Upper lobe of right lung (tissue), 1 donor: ENCODE measurements around the gene SPEM2. TPM values are rescaled to one million over a fixed set of nuclear protein-coding genes. Genes with fewer than 3 reads are reported as not detected.

ENCODE experiments used
- ATAC-seq: fragments of 200-7000 bp; cut with Tn5 transposase; one replicate; pipeline ENCODE4 v1.9.1; 2020; ENCODE audit warnings: mild to moderate bottlenecking, moderate library complexity
- DNase-seq: peaks from one replicate; pipeline ENCODE4 v3.0.0-alpha.2; 2020
- H3K27ac ChIP-seq: fragments of 200-600 bp; one replicate; pipeline ENCODE4 v1.8.0; 2022
- H3K27me3 ChIP-seq: fragments of 200-600 bp; one replicate; pipeline ENCODE4 v1.8.0; 2022; ENCODE audit warnings: mild to moderate bottlenecking
- H3K36me3 ChIP-seq: fragments of 200-600 bp; one replicate; pipeline ENCODE4 v1.8.0; 2022
- H3K4me1 ChIP-seq: fragments of 200-600 bp; one replicate; pipeline ENCODE4 v1.8.0; 2022
- H3K4me3 ChIP-seq: fragments of 200-600 bp; one replicate; pipeline ENCODE4 v1.8.0; 2022; ENCODE audit warnings: mild to moderate bottlenecking
- H3K9me3 ChIP-seq: fragments of 200-600 bp; one replicate; pipeline ENCODE4 v1.8.0; 2022
- CTCF ChIP-seq: fragments of 200-600 bp; IDR thresholded peaks from one replicate; pipeline ENCODE4 v1.8.0; 2022; ENCODE audit warnings: antibody characterized with exemption
- intact Hi-C: fragments of 100-400 bp; cut with DNase I; formaldehyde crosslinking; loops from one replicate; pipeline ENCODE4 v1.11.0; 2022
- total RNA-seq: library from RNA; stranded (reverse); fragmentation: NEBNext Ultra II Directional; extraction: Animal tissue kit (Norgen Biotek cat#: 25700); gene quantifications from one replicate; pipeline ENCODE4 v1.2.1, GENCODE V29; 2021
- donor health status: DM: no; HTN: yes; CAD: no; lungs with severe emphysema.

The SPEM2 gene
- total RNA-seq, 1 donor from 2014 or later: not detected

GRCh38 chr17:7408863-7409262, 16.6 kb upstream of the SPEM2 start:
- TF ChIP-seq CTCF: no peak
- DNase-seq: no peak
- Histone ChIP-seq H3K27ac (no peak overlapping the region), H3K9me3 (no peaks in the 10 kb centered on the region), H3K27me3 (no peaks in the 10 kb centered on the region), H3K4me3 (no peak overlapping the region), H3K4me1 (no peaks in the 10 kb centered on the region), H3K36me3 (no peaks in the 10 kb centered on the region)
- intact Hi-C loops: no loop called here
- ATAC-seq: no peak

DNA sequence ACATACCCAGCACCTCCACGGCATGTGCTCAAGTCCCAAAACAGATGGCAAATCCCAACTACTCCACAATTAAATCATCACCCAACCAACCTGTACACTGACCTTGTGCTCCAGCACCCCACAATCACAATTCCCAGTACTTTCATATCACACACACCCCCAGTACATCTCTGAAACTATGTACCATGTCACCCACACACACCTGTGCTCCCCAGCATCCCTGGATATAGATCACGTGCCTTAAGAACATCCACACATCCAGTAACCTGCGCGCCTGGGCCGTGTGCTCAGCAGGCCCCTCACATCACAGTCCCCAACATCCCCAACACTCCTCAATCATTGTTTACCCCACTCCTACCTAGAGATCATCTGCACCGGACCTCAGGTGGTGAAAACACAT, 15.7 kb upstream of the SPEM2 start:
- TF ChIP-seq CTCF: no peak
- Histone ChIP-seq H3K27ac (no peak overlapping the region), H3K36me3 (no peaks in the 10 kb centered on the region), H3K4me1 (no peaks in the 10 kb centered on the region), H3K9me3 (no peaks in the 10 kb centered on the region), H3K4me3 (no peak overlapping the region), H3K27me3 (no peaks in the 10 kb centered on the region)
- intact Hi-C loops: no loop called here
- DNase-seq (no peak), ATAC-seq (no peak)

GRCh38 chr17:7410634-7411426, 14.6 kb upstream of the SPEM2 start:
- intact Hi-C loops: no loop called here
- ATAC-seq: no peak
- H3K9me3 ChIP-seq: no peaks in the 10 kb centered on the region
- H3K27ac ChIP-seq: no peak overlapping the region
- no peaks in the 10 kb centered on the region for H3K27me3 ChIP-seq
- H3K4me1 ChIP-seq: no peaks in the 10 kb centered on the region
- no peak overlapping the region for H3K4me3 ChIP-seq
- H3K36me3 ChIP-seq: no peaks in the 10 kb centered on the region
- no peak for DNase-seq
- TF ChIP-seq CTCF: no peak

GRCh38 chr17:7411427-7411750, 14.0 kb upstream of the SPEM2 start:
- intact Hi-C loops: no loop called here
- no peaks in the 10 kb centered on the region for H3K4me1 ChIP-seq
- no peaks in the 10 kb centered on the region for H3K27me3 ChIP-seq
- DNase-seq: no peak
- H3K36me3 ChIP-seq: no peaks in the 10 kb centered on the region
- no peaks in the 10 kb centered on the region for H3K9me3 ChIP-seq
- no peak for TF ChIP-seq CTCF
- no peak overlapping the region for H3K4me3 ChIP-seq
- ATAC-seq: no peak
- H3K27ac ChIP-seq: no peak overlapping the region

DNA sequence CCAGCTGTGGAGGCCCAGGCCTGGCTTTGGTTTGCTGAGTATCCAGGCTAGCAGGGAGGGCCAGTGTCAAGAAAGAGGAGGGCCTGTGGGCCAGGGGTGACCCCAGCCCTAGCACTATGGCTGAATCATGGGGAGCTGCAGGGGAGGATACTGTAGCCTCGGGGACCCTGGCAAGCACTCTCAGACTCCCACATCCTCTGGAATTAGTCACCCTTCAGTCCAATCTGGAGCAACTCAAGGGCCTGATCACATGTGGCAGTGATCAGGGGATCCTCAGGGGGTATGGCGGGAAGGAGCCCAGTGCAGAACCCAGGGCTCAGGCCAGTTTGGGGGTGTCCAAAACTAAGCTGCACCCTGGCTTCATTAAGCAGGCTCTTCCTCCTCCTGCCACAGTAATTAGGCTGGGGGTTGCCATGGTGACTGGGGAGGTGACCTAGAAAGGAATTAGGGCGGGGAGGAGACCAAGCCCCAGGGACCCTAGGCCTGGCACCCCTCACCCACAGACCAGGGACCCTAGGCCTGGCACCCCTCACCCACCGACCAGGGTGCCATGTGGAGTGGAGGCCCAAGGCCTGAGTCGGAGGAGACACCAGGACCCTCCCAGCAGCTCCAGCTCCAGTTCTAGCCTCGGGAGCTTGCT, 11.9 kb upstream of the SPEM2 start:
- ATAC-seq (no peak), DNase-seq (no peak)
- no peaks in the 10 kb centered on the region for H3K36me3 ChIP-seq
- H3K9me3 ChIP-seq: no peaks in the 10 kb centered on the region
- H3K27ac ChIP-seq: no peak overlapping the region
- no peaks in the 10 kb centered on the region for H3K27me3 ChIP-seq
- no peaks in the 10 kb centered on the region for H3K4me1 ChIP-seq
- TF ChIP-seq CTCF: no peak
- intact Hi-C loops: no loop called here
- no peak overlapping the region for H3K4me3 ChIP-seq
